SU-DHL-6 (cell line): ENCODE results near the gene RBM25.

ENCODE experiments used
- CTCF ChIP-seq: fragments of 200-600 bp; sonication (generic); IDR thresholded peaks from one replicate; pipeline ENCODE4 v1.5.1; 2017; ENCODE audit warnings: antibody characterized with exemption, mild to moderate bottlenecking, low read length, moderate library complexity; ENCODE audit not compliant: insufficient read depth, poor library complexity, severe bottlenecking
- EZH2phosphoT487 ChIP-seq: fragments of 200-600 bp; sonication (generic), shearing (Covaris generic); conservative IDR thresholded peaks from 2 replicates; pipeline ENCODE4 v1.6.1; 2018; ENCODE audit warnings: mild to moderate bottlenecking, antibody characterized with exemption, low read length, moderate library complexity, mixed read lengths

GRCh38 chr14:73026243-73026844 is 32.0 kb upstream of the RBM25 start:
- TF ChIP-seq CTCF = no peak
- no peak for TF ChIP-seq EZH2phosphoT487
